Kidney (tissue), 14 donors: ENCODE data around the gene RBM47. TPM values are rescaled to one million over a fixed set of nuclear protein-coding genes. Genes with fewer than 3 reads are reported as not detected.
"Not testable (repeated sequence)": the region's sequence is repeated elsewhere in the genome, so short reads cannot be mapped to it uniquely, and the experiment has no call there.

Experiments used
- DNase-seq, 5 donors: peaks; one replicate each; pipeline ENCODE4 v3.0.0-alpha.2; 2013 to 2020
- FAIRE-seq: peaks from 2 replicates; lab custom pipeline; 2012; peaks lifted over from hg19 to GRCh38; lab: Jason Lieb, UNC
- H3K27ac ChIP-seq, 2 donors: one replicate each; pipeline ENCODE4 v1.7.0; 2013; ENCODE audit warnings: low read depth in 2 of 2, low read length in 2 of 2, inconsistent platforms in 1 of 2
- H3K27me3 ChIP-seq: one replicate; pipeline ENCODE4 v1.7.1; 2013; ENCODE audit warnings: low read length, inconsistent platforms; ENCODE audit not compliant: control insufficient read depth, insufficient read depth
- H3K36me3 ChIP-seq, 3 donors: one replicate each; pipeline versions ENCODE4 v1.7.0 to v1.7.1; 2013; ENCODE audit warnings: low read length in 3 of 3, control low read depth in 1 of 3, inconsistent platforms in 1 of 3; ENCODE audit not compliant: insufficient read depth in 3 of 3, control insufficient read depth in 2 of 3
- H3K4me1 ChIP-seq, 3 donors: one replicate each; pipeline versions ENCODE4 v1.7.0 to v1.7.1; 2013; ENCODE audit warnings: low read length in 3 of 3, inconsistent platforms in 1 of 3, low read depth in 1 of 3; ENCODE audit not compliant: control insufficient read depth in 2 of 3, insufficient read depth in 2 of 3
- H3K4me3 ChIP-seq, 3 donors: one replicate each; pipeline versions ENCODE4 v1.7.0 to v1.8.1; 2013; ENCODE audit warnings: low read length in 3 of 3, control low read depth in 1 of 3, inconsistent platforms in 1 of 3
- H3K9ac ChIP-seq, 3 donors: one replicate each; pipeline versions ENCODE4 v1.7.0 to v1.7.1; 2013; ENCODE audit warnings: low read length in 3 of 3, control low read depth in 1 of 3, inconsistent platforms in 1 of 3
- H3K9me3 ChIP-seq, 3 donors: one replicate each; pipeline versions ENCODE4 v1.7.0 to v1.7.1; 2013; ENCODE audit warnings: low read length in 3 of 3, control low read depth in 1 of 3, inconsistent platforms in 1 of 3; ENCODE audit not compliant: control insufficient read depth in 2 of 3, insufficient read depth in 1 of 3
- CTCF ChIP-seq: IDR thresholded peaks from 3 replicates; pipeline ENCODE4 v1.5.1; 2012; ENCODE audit warnings: mild to moderate bottlenecking, moderate library complexity, borderline replicate concordance; ENCODE audit not compliant: insufficient read depth; ENCODE audit errors: extremely low read depth
- intact Hi-C: fragments of 100-400 bp; cut with DNase I; formaldehyde crosslinking; loops from one replicate; pipeline ENCODE4 v1.11.1; 2022
- polyA plus RNA-seq: library from polyadenylated mRNA; stranded (reverse); fragments of 350-450 nt; fragmentation: Illumina TruSeq; extraction: RNeasy Lipid Tissue Mini Kit (QIAGEN cat#74804); gene quantifications from one replicate; pipeline ENCODE4 v1.2.3, GENCODE V29; 2014; ENCODE audit warnings: low read depth, low replicate concordance; ENCODE audit not compliant: insufficient read depth
- total RNA-seq: library from RNA; stranded (reverse); fragmentation: NEBNext Ultra II Directional; extraction: Animal tissue kit (Norgen Biotek cat#: 25700); gene quantifications from one replicate; pipeline ENCODE4 v1.2.1, GENCODE V29; 2021
- donor health status: control.
- donor health status: control.
- donor health status: control.
- donor health status: control.
- donor health status: control.
- donor health status: DM: yes; HTN: yes; CAD: no.
- donor health status: Normal renal cell carcinoma (clear cell type).

RBM47 gene
- total and polyA plus RNA-seq, 2 donors from 2014 or later, result 61.5 to 124 TPM

GRCh38 chr4:40520533-40520932 is 109.1 kb downstream of the RBM47 start:
- Histone ChIP-seq H3K27me3 (no peaks in the 10 kb centered on the region), H3K4me1 (peaks cover 0 to 10% (median 4%) of the 10 kb centered on the region in 3 donors), H3K9me3 (no peaks in the 10 kb centered on the region), H3K36me3 (no peaks in the 10 kb centered on the region), H3K27ac (peak overlapping the region; percentile 53 to 59), H3K9ac (no peak overlapping the region), H3K4me3 (no peak overlapping the region)
- TF ChIP-seq CTCF, result no peak
- no peak for DNase-seq
- FAIRE-seq, result no peak
- intact Hi-C loops, result no loop called here

- H3K4me3 ChIP-seq, DNase-seq, H3K36me3 ChIP-seq, H3K9me3 ChIP-seq, H3K9ac ChIP-seq, H3K4me1 ChIP-seq, FAIRE-seq, H3K27me3 ChIP-seq, intact Hi-C loops: not testable (repeated sequence)
- peak overlapping the region; percentile 27 to 84 for H3K27ac ChIP-seq
These were observed 112.6 kb downstream of the RBM47 start for GRCh38 chr4:40517081-40517480.

DNA sequence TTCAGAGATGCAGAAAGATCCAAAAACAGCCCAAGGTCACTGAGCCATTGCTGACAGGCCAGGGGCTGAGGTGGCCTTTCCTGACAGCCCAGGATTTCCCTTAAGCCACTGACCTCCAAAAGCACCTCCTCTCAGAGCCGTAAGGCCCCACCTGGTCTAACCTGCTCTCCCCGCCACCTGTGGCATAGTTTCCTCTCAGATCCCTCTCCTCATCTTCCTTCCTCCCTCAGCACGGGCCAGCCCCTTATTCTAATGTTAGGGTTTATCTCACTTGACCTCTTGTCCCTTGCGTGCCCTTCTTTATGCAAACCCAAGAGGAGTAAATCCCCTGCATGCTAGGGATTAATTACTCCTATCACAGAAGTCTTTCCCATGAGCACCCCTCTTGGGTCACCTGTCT is 113.0 kb downstream of the RBM47 start:
- Histone ChIP-seq H3K27ac (peak overlapping the region; percentile 27 to 84), H3K4me1 (peaks cover 0 to 2% (median 0%) of the 10 kb centered on the region in 3 donors)
- no peak for FAIRE-seq

More for the DNA sequence above, 113.0 kb downstream of the RBM47 start:
- Histone ChIP-seq H3K36me3 (no peaks in the 10 kb centered on the region), H3K9me3 (no peaks in the 10 kb centered on the region), H3K9ac (no peak overlapping the region), H3K4me3 (no peak overlapping the region), H3K27me3 (no peaks in the 10 kb centered on the region)
- intact Hi-C loops, result no loop called here
- no peak for TF ChIP-seq CTCF
- DNase-seq, result no peak
